OCI-LY1 (cell line): ENCODE results near the gene SHC3.

Source experiments
- H2AFZ ChIP-seq: fragments of 200-600 bp; sonication (generic), shearing (Covaris generic); 2 replicates; pipeline ENCODE4 v1.6.0; 2014; ENCODE audit warnings: antibody characterized with exemption, mild to moderate bottlenecking, low read length
- H3F3A ChIP-seq: fragments of 200-600 bp; sonication (generic), shearing (Covaris generic); 2 replicates; pipeline ENCODE4 v1.6.0; 2014; ENCODE audit warnings: mild to moderate bottlenecking, antibody characterized with exemption, low read length, moderate library complexity; ENCODE audit not compliant: insufficient read depth
- H3K27ac ChIP-seq: fragments of 200-600 bp; sonication (generic); 2 replicates; pipeline ENCODE4 v1.5.1; 2014; ENCODE audit warnings: low read length, mixed run types, mild to moderate bottlenecking, low read depth; ENCODE audit not compliant: poor library complexity, severe bottlenecking
- H3K27me3 ChIP-seq: fragments of 200-600 bp; sonication (generic); 2 replicates; pipeline ENCODE4 v1.6.0; 2014; ENCODE audit warnings: antibody characterized with exemption, mild to moderate bottlenecking, low read length, moderate library complexity; ENCODE audit not compliant: insufficient read depth
- H3K36me3 ChIP-seq: fragments of 200-600 bp; sonication (generic); 2 replicates; pipeline ENCODE4 v1.6.1; 2014; ENCODE audit warnings: mild to moderate bottlenecking, antibody characterized with exemption, low read length, moderate library complexity, mixed read lengths; ENCODE audit not compliant: insufficient read depth
- H3K4me1 ChIP-seq: fragments of 200-600 bp; sonication (generic); 2 replicates; pipeline ENCODE4 v1.5.1; 2014; ENCODE audit warnings: mild to moderate bottlenecking, low read length, moderate library complexity; ENCODE audit not compliant: insufficient read depth, severe bottlenecking
- H3K4me2 ChIP-seq: fragments of 200-600 bp; sonication (generic), shearing (Covaris generic); 2 replicates; pipeline ENCODE4 v1.6.1; 2014; ENCODE audit warnings: low read length
- H3K4me3 ChIP-seq: fragments of 200-600 bp; sonication (generic); 2 replicates; pipeline ENCODE4 v1.5.1; 2014; ENCODE audit warnings: low read length, low read depth, mild to moderate bottlenecking, mixed read lengths; ENCODE audit not compliant: poor library complexity, severe bottlenecking
- H3K79me2 ChIP-seq: fragments of 200-600 bp; shearing (Covaris generic); 2 replicates; pipeline ENCODE4 v1.6.1; 2016; ENCODE audit warnings: mixed run types, low read length, mixed read lengths; ENCODE audit not compliant: insufficient read depth
- H3K9ac ChIP-seq: fragments of 200-600 bp; sonication (generic), shearing (Covaris generic); 2 replicates; pipeline ENCODE4 v1.6.1; 2014; ENCODE audit warnings: mild to moderate bottlenecking, low read length, mixed read lengths
- H3K9me2 ChIP-seq: fragments of 200-600 bp; sonication (generic), shearing (Covaris generic); 2 replicates; pipeline ENCODE4 v1.6.1; 2014; ENCODE audit warnings: low read depth, mild to moderate bottlenecking, low read length, mixed read lengths
- H3K9me3 ChIP-seq: fragments of 200-600 bp; shearing (Covaris generic); 2 replicates; pipeline ENCODE4 v1.6.1; 2014; ENCODE audit warnings: low read length, mixed read lengths
- H4K20me1 ChIP-seq: fragments of 200-600 bp; sonication (generic), shearing (Covaris generic); 2 replicates; pipeline ENCODE4 v1.6.0; 2016; ENCODE audit warnings: mild to moderate bottlenecking, low read length; ENCODE audit not compliant: insufficient read depth
- EZH2 ChIP-seq: fragments of 200-600 bp; sonication (generic), shearing (Covaris generic); IDR thresholded peaks from 2 replicates; pipeline ENCODE4 v1.8.0; 2017; ENCODE audit warnings: borderline replicate concordance, mixed run types, mild to moderate bottlenecking, antibody characterized with exemption, low read length, moderate library complexity, mixed read lengths
- TF ChIP-seq, protein P1 (sequence below): fragments of 200-600 bp; sonication (generic), shearing (Covaris generic); IDR thresholded peaks from 2 replicates; pipeline ENCODE4 v1.5.1; 2017; ENCODE audit warnings: mild to moderate bottlenecking, antibody characterized with exemption, low read length, moderate library complexity, mixed read lengths

Gene SHC3

DNA sequence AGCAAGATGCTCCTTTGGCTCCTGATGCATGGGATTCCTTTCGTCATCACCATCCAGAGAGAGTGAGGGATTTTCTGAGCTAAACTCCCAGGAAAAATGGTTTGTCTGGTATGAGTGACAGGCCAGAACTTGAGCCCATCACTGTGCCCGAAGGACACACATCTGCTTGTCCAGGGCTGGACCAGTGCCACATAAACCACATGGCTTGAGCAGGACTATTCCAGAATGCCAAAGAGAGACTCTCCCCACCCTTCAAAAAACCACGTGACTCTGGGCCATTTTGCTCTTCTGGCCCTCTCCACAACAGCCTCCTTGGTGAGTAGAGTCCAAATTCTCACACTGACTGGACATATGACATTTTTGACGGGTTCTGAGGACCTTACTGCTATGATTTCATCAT is 46.4 kb upstream of the SHC3 start:
- H3F3A ChIP-seq, result no peaks in the 10 kb centered on the region
- no peak overlapping the region for H3K4me2 ChIP-seq
- H3K27ac ChIP-seq, result no peak overlapping the region
- no peaks in the 10 kb centered on the region for H3K9me2 ChIP-seq
- H3K79me2 ChIP-seq, result no peaks in the 10 kb centered on the region
- no peak for TF ChIP-seq EZH2
- TF ChIP-seq, protein P1, sequence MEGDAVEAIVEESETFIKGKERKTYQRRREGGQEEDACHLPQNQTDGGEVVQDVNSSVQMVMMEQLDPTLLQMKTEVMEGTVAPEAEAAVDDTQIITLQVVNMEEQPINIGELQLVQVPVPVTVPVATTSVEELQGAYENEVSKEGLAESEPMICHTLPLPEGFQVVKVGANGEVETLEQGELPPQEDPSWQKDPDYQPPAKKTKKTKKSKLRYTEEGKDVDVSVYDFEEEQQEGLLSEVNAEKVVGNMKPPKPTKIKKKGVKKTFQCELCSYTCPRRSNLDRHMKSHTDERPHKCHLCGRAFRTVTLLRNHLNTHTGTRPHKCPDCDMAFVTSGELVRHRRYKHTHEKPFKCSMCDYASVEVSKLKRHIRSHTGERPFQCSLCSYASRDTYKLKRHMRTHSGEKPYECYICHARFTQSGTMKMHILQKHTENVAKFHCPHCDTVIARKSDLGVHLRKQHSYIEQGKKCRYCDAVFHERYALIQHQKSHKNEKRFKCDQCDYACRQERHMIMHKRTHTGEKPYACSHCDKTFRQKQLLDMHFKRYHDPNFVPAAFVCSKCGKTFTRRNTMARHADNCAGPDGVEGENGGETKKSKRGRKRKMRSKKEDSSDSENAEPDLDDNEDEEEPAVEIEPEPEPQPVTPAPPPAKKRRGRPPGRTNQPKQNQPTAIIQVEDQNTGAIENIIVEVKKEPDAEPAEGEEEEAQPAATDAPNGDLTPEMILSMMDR, result no peak
- no peak overlapping the region for H3K9ac ChIP-seq
- no peaks in the 10 kb centered on the region for H3K36me3 ChIP-seq
- no peak overlapping the region for H2AFZ ChIP-seq
- no peaks in the 10 kb centered on the region for H3K4me1 ChIP-seq
- no peak overlapping the region for H3K4me3 ChIP-seq
- peaks cover 4% of the 10 kb centered on the region; the same call in 1 of the 2 replicates for H3K27me3 ChIP-seq
- no peaks in the 10 kb centered on the region for H4K20me1 ChIP-seq
- no peaks in the 10 kb centered on the region for H3K9me3 ChIP-seq

DNA sequence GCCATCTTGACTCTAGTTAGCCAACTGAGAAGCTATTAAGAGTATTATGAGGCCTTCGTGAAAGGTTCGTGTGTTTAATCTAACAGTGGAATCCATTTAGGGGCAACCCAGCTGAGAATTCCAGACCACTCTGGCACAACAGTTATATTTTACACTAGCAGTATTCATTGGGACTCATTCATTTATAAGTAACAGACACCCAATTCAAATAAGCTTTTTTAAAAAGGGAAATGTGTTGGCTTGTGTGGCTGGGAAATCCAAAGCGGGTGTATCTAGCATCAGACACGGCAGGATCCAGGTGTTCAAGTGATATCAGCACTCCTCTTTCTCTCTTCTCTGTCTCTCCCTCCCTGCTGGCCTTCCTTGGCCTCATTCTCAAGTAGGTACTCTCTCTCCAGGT is 46.0 kb upstream of the SHC3 start:
- H4K20me1 ChIP-seq, result no peaks in the 10 kb centered on the region
- H3F3A ChIP-seq, result no peaks in the 10 kb centered on the region
- no peak overlapping the region for H3K4me2 ChIP-seq
- peaks cover 4% of the 10 kb centered on the region; the same call in 1 of the 2 replicates for H3K27me3 ChIP-seq
- H3K36me3 ChIP-seq, result no peaks in the 10 kb centered on the region
- H3K79me2 ChIP-seq, result no peaks in the 10 kb centered on the region
- no peak overlapping the region for H3K27ac ChIP-seq
- H3K9me2 ChIP-seq, result no peaks in the 10 kb centered on the region
- no peak overlapping the region for H3K9ac ChIP-seq
- no peaks in the 10 kb centered on the region for H3K9me3 ChIP-seq
- no peaks in the 10 kb centered on the region for H3K4me1 ChIP-seq
- TF ChIP-seq, protein P1, result no peak
- H2AFZ ChIP-seq, result no peak overlapping the region
- no peak overlapping the region for H3K4me3 ChIP-seq

DNA sequence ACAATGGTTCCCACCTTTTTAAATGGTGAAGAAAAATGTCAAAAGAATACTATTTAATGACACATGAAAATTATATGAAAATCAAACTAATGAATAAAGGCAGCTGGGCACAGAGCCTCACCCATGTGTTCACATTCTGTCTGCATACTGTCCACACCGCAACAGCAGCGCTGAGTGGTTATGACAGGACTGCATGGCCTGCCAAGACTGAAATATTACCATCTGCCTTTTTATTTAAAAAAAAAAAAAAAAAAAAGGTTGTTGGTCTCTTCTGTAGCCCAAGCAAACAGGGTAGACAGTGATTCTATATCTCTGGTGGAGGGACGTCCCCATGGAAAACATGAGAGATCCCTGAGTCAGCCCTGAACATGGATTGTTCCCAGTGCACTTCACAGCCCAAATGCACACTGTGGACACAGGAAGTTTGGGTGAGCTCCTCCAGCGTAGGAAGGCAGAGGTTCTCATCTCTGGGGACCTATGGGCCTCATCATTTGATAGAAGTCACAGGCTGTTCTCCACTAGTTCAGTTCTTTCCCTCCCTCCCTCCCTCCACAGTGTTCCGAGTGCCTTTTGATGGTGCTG is 44.9 kb upstream of the SHC3 start:
- Histone ChIP-seq H4K20me1 (no peaks in the 10 kb centered on the region), H3F3A (no peaks in the 10 kb centered on the region), H2AFZ (no peak overlapping the region), H3K27ac (no peak overlapping the region), H3K4me1 (no peaks in the 10 kb centered on the region), H3K4me3 (no peak overlapping the region), H3K36me3 (no peaks in the 10 kb centered on the region), H3K9me3 (no peaks in the 10 kb centered on the region), H3K4me2 (no peak overlapping the region), H3K79me2 (no peaks in the 10 kb centered on the region), H3K27me3 (peaks cover 9% of the 10 kb centered on the region; the same call in 1 of the 2 replicates), H3K9ac (no peak overlapping the region), H3K9me2 (no peaks in the 10 kb centered on the region)
- no peak for TF ChIP-seq EZH2
- TF ChIP-seq, protein P1, result no peak
